A549 (cell line): ENCODE measurements around the gene LEF1.

Experiments used
- EHF ChIP-seq: fragments of 250-450 bp; sonication (Bioruptor Pico); IDR thresholded peaks from 2 replicates; pipeline ENCODE4 v1.5.0; 2020; ENCODE audit warnings: mild to moderate bottlenecking
- ESRRA ChIP-seq: fragments of 150-350 bp; IDR thresholded peaks from 2 replicates; pipeline ENCODE4 v1.6.1; 2014; ENCODE audit warnings: mild to moderate bottlenecking, low read length, borderline replicate concordance
- HDAC2 ChIP-seq: fragments of 200-600 bp; sonication (generic); IDR thresholded peaks from 2 replicates; pipeline ENCODE4 v1.6.1; 2016
- MAZ ChIP-seq: fragments of 150-350 bp; IDR thresholded peaks from 2 replicates; pipeline ENCODE4 v1.6.1; 2014; ENCODE audit warnings: antibody characterized with exemption, low read depth, low read length, borderline replicate concordance
- MYC ChIP-seq: IDR thresholded peaks from 2 replicates; pipeline ENCODE4 v1.6.1; 2012; ENCODE audit warnings: mild to moderate bottlenecking, inconsistent platforms, low read length, improper control_type of control experiment, borderline replicate concordance
- POLR2A ChIP-seq: IDR thresholded peaks from 2 replicates; pipeline ENCODE4 v1.6.1; 2012; ENCODE audit warnings: mild to moderate bottlenecking, low read length
- RFX5 ChIP-seq: fragments of 450-650 bp; IDR thresholded peaks from 2 replicates; pipeline ENCODE4 v1.7.1; 2014; ENCODE audit warnings: antibody characterized with exemption, mild to moderate bottlenecking, moderate library complexity
- SMC3 ChIP-seq: fragments of >200 bp; sonication (Bioruptor Twin); formaldehyde crosslinking; IDR thresholded peaks from 3 replicates; pipeline ENCODE4 v1.6.1; 2018; ENCODE audit warnings: inconsistent platforms
- SREBF2 ChIP-seq: fragments of 450-650 bp; IDR thresholded peaks from 2 replicates; pipeline ENCODE4 v1.6.1; 2014; ENCODE audit warnings: mild to moderate bottlenecking, moderate library complexity
- TF ChIP-seq, protein P1 (sequence below): fragments of >200 bp; sonication (Bioruptor Twin); formaldehyde crosslinking; IDR thresholded peaks from 3 replicates; pipeline ENCODE4 v1.5.1; 2016
- TF ChIP-seq, protein P2 (sequence below): fragments of 200-600 bp; sonication (generic); IDR thresholded peaks from 2 replicates; pipeline ENCODE4 v1.6.1; 2016; ENCODE audit warnings: antibody characterized with exemption, mild to moderate bottlenecking, moderate library complexity
- TF ChIP-seq, protein P3 (sequence below): fragments of 250-450 bp; sonication (Bioruptor Pico); IDR thresholded peaks from 2 replicates; pipeline ENCODE4 v1.5.0; 2021; ENCODE audit warnings: mild to moderate bottlenecking, moderate library complexity, borderline replicate concordance
- TF ChIP-seq, protein P4 (sequence below): IDR thresholded peaks from 2 replicates; pipeline ENCODE4 v1.6.1; 2012

DNA sequence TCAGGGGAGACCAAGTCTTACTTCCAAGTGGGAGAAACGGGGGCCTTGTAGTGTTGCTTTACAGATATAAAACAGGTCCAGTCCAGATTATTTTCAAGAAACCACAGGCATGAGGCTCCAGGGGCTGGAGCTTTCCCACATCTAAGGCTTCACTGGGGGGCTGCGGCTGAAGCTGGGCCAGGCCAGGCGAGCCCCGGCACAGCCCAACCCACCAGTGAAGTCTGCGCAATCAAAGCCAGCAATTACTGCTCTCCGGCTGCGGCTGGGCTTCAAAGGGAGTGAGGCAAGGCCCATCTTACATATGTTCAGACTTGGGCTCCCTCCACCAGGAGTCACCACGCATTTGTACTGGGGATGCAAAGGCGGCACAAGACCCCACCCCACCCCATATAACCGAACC is 117.4 kb downstream of the LEF1 start:
- TF ChIP-seq, protein P1, sequence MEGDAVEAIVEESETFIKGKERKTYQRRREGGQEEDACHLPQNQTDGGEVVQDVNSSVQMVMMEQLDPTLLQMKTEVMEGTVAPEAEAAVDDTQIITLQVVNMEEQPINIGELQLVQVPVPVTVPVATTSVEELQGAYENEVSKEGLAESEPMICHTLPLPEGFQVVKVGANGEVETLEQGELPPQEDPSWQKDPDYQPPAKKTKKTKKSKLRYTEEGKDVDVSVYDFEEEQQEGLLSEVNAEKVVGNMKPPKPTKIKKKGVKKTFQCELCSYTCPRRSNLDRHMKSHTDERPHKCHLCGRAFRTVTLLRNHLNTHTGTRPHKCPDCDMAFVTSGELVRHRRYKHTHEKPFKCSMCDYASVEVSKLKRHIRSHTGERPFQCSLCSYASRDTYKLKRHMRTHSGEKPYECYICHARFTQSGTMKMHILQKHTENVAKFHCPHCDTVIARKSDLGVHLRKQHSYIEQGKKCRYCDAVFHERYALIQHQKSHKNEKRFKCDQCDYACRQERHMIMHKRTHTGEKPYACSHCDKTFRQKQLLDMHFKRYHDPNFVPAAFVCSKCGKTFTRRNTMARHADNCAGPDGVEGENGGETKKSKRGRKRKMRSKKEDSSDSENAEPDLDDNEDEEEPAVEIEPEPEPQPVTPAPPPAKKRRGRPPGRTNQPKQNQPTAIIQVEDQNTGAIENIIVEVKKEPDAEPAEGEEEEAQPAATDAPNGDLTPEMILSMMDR = no peak
- TF ChIP-seq EHF (CRISPR knock-in tag) (no peak), MYC (no peak), ESRRA (no peak), MAZ (no peak), RFX5 (no peak), HDAC2 (no peak), SMC3 (no peak), SREBF2 (no peak), POLR2A (no peak)
- TF ChIP-seq, protein P2, sequence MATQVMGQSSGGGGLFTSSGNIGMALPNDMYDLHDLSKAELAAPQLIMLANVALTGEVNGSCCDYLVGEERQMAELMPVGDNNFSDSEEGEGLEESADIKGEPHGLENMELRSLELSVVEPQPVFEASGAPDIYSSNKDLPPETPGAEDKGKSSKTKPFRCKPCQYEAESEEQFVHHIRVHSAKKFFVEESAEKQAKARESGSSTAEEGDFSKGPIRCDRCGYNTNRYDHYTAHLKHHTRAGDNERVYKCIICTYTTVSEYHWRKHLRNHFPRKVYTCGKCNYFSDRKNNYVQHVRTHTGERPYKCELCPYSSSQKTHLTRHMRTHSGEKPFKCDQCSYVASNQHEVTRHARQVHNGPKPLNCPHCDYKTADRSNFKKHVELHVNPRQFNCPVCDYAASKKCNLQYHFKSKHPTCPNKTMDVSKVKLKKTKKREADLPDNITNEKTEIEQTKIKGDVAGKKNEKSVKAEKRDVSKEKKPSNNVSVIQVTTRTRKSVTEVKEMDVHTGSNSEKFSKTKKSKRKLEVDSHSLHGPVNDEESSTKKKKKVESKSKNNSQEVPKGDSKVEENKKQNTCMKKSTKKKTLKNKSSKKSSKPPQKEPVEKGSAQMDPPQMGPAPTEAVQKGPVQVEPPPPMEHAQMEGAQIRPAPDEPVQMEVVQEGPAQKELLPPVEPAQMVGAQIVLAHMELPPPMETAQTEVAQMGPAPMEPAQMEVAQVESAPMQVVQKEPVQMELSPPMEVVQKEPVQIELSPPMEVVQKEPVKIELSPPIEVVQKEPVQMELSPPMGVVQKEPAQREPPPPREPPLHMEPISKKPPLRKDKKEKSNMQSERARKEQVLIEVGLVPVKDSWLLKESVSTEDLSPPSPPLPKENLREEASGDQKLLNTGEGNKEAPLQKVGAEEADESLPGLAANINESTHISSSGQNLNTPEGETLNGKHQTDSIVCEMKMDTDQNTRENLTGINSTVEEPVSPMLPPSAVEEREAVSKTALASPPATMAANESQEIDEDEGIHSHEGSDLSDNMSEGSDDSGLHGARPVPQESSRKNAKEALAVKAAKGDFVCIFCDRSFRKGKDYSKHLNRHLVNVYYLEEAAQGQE = no peak
- TF ChIP-seq, protein P3, sequence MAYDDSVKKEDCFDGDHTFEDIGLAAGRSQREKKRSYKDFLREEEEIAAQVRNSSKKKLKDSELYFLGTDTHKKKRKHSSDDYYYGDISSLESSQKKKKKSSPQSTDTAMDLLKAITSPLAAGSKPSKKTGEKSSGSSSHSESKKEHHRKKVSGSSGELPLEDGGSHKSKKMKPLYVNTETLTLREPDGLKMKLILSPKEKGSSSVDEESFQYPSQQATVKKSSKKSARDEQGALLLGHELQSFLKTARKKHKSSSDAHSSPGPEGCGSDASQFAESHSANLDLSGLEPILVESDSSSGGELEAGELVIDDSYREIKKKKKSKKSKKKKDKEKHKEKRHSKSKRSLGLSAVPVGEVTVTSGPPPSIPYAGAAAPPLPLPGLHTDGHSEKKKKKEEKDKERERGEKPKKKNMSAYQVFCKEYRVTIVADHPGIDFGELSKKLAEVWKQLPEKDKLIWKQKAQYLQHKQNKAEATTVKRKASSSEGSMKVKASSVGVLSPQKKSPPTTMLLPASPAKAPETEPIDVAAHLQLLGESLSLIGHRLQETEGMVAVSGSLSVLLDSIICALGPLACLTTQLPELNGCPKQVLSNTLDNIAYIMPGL (CRISPR knock-in tag) = no peak
- TF ChIP-seq, protein P4, sequence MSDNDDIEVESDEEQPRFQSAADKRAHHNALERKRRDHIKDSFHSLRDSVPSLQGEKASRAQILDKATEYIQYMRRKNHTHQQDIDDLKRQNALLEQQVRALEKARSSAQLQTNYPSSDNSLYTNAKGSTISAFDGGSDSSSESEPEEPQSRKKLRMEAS = no peak
